GM12878 (cell line): ENCODE results near the gene DIRAS1. TPM values are rescaled to one million over a fixed set of nuclear protein-coding genes. Genes with fewer than 3 reads are reported as not detected.

Experiments
- ATAC-seq: fragments of 200-7000 bp; cut with Tn5 transposase; 3 replicates; pipeline ENCODE4 v1.9.1; 2020; ENCODE audit warnings: mild to moderate bottlenecking, moderate library complexity
- BruUV-seq: library from RNA; stranded (reverse); fragments of 400-500 nt; replicated peaks from 2 replicates; lab custom pipeline; 2021; lab: Mats Ljungman, UMichigan
- CTCF ChIA-PET: fragments of 300-600 bp; sonication (Branson Sonifier 250); formaldehyde crosslinking; extraction: SDS; loops from one replicate; lab custom pipeline; 2021; ENCODE audit warnings: inconsistent platforms; lab: Yijun Ruan, JAX
- POLR2A ChIA-PET: fragments of 350-600 bp; formaldehyde crosslinking; extraction: SDS; loops from one replicate; lab custom pipeline; 2021; ENCODE audit warnings: inconsistent platforms; lab: Charles Lee
- RAD21 ChIA-PET: fragments of 300-600 bp; sonication (Branson Sonifier 250); formaldehyde crosslinking; loops from one replicate; lab custom pipeline; 2023; ENCODE audit warnings: antibody characterized with exemption; ENCODE audit not compliant: unreplicated experiment; lab: Charles Lee
- SMC1A ChIA-PET: fragments of 300-600 bp; sonication (Branson Sonifier 250); formaldehyde crosslinking; loops from one replicate; lab custom pipeline; 2023; ENCODE audit not compliant: unreplicated experiment, uncharacterized antibody; lab: Charles Lee
- DNase-seq: peaks from one replicate; pipeline ENCODE4 v3.0.0-alpha.2; 2011; ENCODE audit warnings: low read depth, low spot score
- FAIRE-seq: peaks from 3 replicates; lab custom pipeline; 2011; peaks lifted over from hg19 to GRCh38; lab: Jason Lieb, UNC
- H2AFZ ChIP-seq: 2 replicates; pipeline ENCODE4 v1.6.0; 2011; ENCODE audit warnings: low read depth, low read length, control low read depth; ENCODE audit not compliant: control insufficient read depth
- H3K27ac ChIP-seq: 2 replicates; pipeline ENCODE4 v1.5.1; 2011; ENCODE audit warnings: control low read depth; ENCODE audit not compliant: control insufficient read depth, insufficient read depth
- H3K27me3 ChIP-seq, 2 experiments: replicated peaks in 1 of 2; 2 replicates each; pipeline versions ENCODE4 v1.6.0 to v1.6.1; 2011; ENCODE audit warnings: low read length in 1 of 2; ENCODE audit not compliant: control insufficient read depth in 2 of 2, insufficient read depth in 2 of 2
- H3K36me3 ChIP-seq, 2 experiments: 2 replicates each; pipeline ENCODE4 v1.5.1; 2011; ENCODE audit warnings: low read length in 1 of 2; ENCODE audit not compliant: control insufficient read depth in 2 of 2, insufficient read depth in 2 of 2
- H3K4me1 ChIP-seq: 2 replicates; pipeline ENCODE4 v1.6.1; 2011; ENCODE audit warnings: mild to moderate bottlenecking, low read length, moderate library complexity, mixed read lengths; ENCODE audit not compliant: control insufficient read depth, insufficient read depth
- H3K4me2 ChIP-seq: 2 replicates; pipeline ENCODE4 v1.6.0; 2011; ENCODE audit warnings: control low read depth; ENCODE audit not compliant: control insufficient read depth, insufficient read depth
- H3K4me3 ChIP-seq: fragments of 200-600 bp; sonication (generic); 2 replicates; pipeline ENCODE4 v1.5.1; 2016
- H3K79me2 ChIP-seq: 2 replicates; pipeline ENCODE4 v1.6.0; 2011; ENCODE audit warnings: low read length; ENCODE audit not compliant: control insufficient read depth, insufficient read depth
- H3K9ac ChIP-seq: 2 replicates; pipeline ENCODE4 v1.8.0; 2011; ENCODE audit warnings: low read length, control low read depth, mixed read lengths; ENCODE audit not compliant: control insufficient read depth, insufficient read depth
- H3K9me3 ChIP-seq: replicated peaks from 3 replicates; pipeline ENCODE4 v1.5.1; 2011; ENCODE audit warnings: mild to moderate bottlenecking, low read length; ENCODE audit not compliant: control insufficient read depth, insufficient read depth
- H4K20me1 ChIP-seq: 2 replicates; pipeline ENCODE4 v1.6.0; 2011; ENCODE audit not compliant: control insufficient read depth, insufficient read depth
- IRF4 ChIP-seq: IDR thresholded peaks from 2 replicates; pipeline ENCODE4 v1.6.1; 2011; ENCODE audit warnings: low read depth, low read length
- MAX ChIP-seq: IDR thresholded peaks from 2 replicates; pipeline ENCODE4 v1.6.1; 2012; ENCODE audit warnings: low read depth, low read length, improper control_type of control experiment
- MEF2A ChIP-seq: IDR thresholded peaks from 2 replicates; pipeline ENCODE4 v1.6.1; 2011; ENCODE audit warnings: low read depth, mild to moderate bottlenecking, low read length, moderate library complexity; ENCODE audit not compliant: insufficient read depth
- MEF2B ChIP-seq: fragments of 450-650 bp; IDR thresholded peaks from 2 replicates; pipeline ENCODE4 v1.6.1; 2018; ENCODE audit warnings: mild to moderate bottlenecking, moderate library complexity; ENCODE audit not compliant: partially characterized antibody, poor library complexity, severe bottlenecking
- MXI1 ChIP-seq: fragments of 150-350 bp; IDR thresholded peaks from 2 replicates; pipeline ENCODE4 v1.6.1; 2011; ENCODE audit warnings: low read depth, mild to moderate bottlenecking, inconsistent platforms, low read length, improper control_type of control experiment
- PRDM15 ChIP-seq: fragments of 450-650 bp; formaldehyde crosslinking; IDR thresholded peaks from 2 replicates; pipeline ENCODE4 v1.4.0; 2020; ENCODE audit warnings: mild to moderate bottlenecking, moderate library complexity
- RAD51 ChIP-seq: fragments of 450-650 bp; IDR thresholded peaks from 2 replicates; pipeline ENCODE4 v1.6.1; 2016; ENCODE audit warnings: moderate library complexity, mild to moderate bottlenecking, inconsistent platforms
- RUNX3 ChIP-seq: IDR thresholded peaks from 2 replicates; pipeline ENCODE4 v1.6.1; 2012; ENCODE audit warnings: low read length, inconsistent platforms
- SPI1 ChIP-seq: IDR thresholded peaks from 2 replicates; pipeline ENCODE4 v1.6.1; 2011; ENCODE audit warnings: low read depth, mild to moderate bottlenecking, low read length, moderate library complexity, borderline replicate concordance; ENCODE audit not compliant: insufficient read depth
- SREBF1 ChIP-seq: IDR thresholded peaks from 2 replicates; pipeline ENCODE4 v1.6.1; 2012; ENCODE audit warnings: mild to moderate bottlenecking, low read length
- TBL1XR1 ChIP-seq: IDR thresholded peaks from 2 replicates; pipeline ENCODE4 v1.6.1; 2012; ENCODE audit warnings: low read depth, low read length, improper control_type of control experiment
- TCF3 ChIP-seq: IDR thresholded peaks from 2 replicates; pipeline ENCODE4 v1.6.1; 2012; ENCODE audit warnings: low read depth, mild to moderate bottlenecking, low read length, borderline replicate concordance; ENCODE audit not compliant: insufficient read depth
- WRNIP1 ChIP-seq: IDR thresholded peaks from 2 replicates; pipeline ENCODE4 v1.6.1; 2011; ENCODE audit warnings: low read depth, low read length, improper control_type of control experiment, borderline replicate concordance
- ZBTB40 ChIP-seq: fragments of 450-650 bp; IDR thresholded peaks from 2 replicates; pipeline ENCODE4 v1.6.1; 2016; ENCODE audit warnings: mild to moderate bottlenecking, moderate library complexity, borderline replicate concordance
- WGBS: methylation state at CpG from one replicate; pipeline ENCODE4 v1.1.6; 2016; ENCODE audit warnings: low lambda C conversion rate; ENCODE audit not compliant: insufficient replicate concordance, insufficient coverage; ENCODE audit errors: missing lambda C conversion rate; 5-methylcytosine and 5-hydroxymethylcytosine counted together
- in situ Hi-C: fragments of 300-500 bp; cut with MboI; formaldehyde crosslinking; loops from 9 replicates; pipeline ENCODE4 v1.14.3; 2018; ENCODE audit warnings: mixed read lengths
- intact Hi-C: fragments of 100-400 bp; cut with micrococcal nuclease; formaldehyde crosslinking; loops from one replicate; pipeline ENCODE4 v1.14.2; 2022; ENCODE audit not compliant: unreplicated experiment
- polyA plus RNA-seq, 11 experiments: library from polyadenylated mRNA; depleted of rRNA in 4 of 11; unstranded in 6 of 11; stranded (reverse) in 5 of 11; fragments of >200 nt; fragmentation: Nextera tagmentation in 4 of 11; fragmentation: Illumina TruSeq in 1 of 11; extraction: Ambion mirVana in 4 of 11; extraction: Trizol in 1 of 11; gene quantifications; 1 replicate in 1 of 11; 2 replicates in 10 of 11; pipeline versions ENCODE4 v1.2.1 to v1.2.3, GENCODE V29; 2011 to 2016; ENCODE audit warnings: inconsistent platforms in 2 of 11, missing spikeins in 2 of 11, low read depth in 1 of 11
- total RNA-seq, 4 experiments: library from RNA; depleted of rRNA in 3 of 4; stranded (reverse); fragments of >200 nt in 3 of 4; fragmentation: Illumina TruSeq in 1 of 4; extraction: Trizol in 1 of 4; gene quantifications; 2 replicates each; pipeline versions ENCODE4 v1.2.1 to v1.2.3, GENCODE V29; 2013 to 2021

DIRAS1 gene
- total and polyA plus RNA-seq, 10 of the 15 experiments (the other 5 are each of a cell fraction or from before 2014, with no cell fraction given), result 0.04 to 0.18 (median 0.08) TPM; not detected in 3

GRCh38 chr19:2747349-2747748 lies 26.2 kb upstream of the DIRAS1 start:
- in situ Hi-C loops, result loop anchor here (5.0 kb wide), 1 partner anchor 100 kb away; no protein-coding TSS in a partner anchor
- DNase-seq, result peak; percentile 42
- peak; percentile 53 for ATAC-seq

More at GRCh38 chr19:2747349-2747748, 26.2 kb upstream of the DIRAS1 start:
- TF ChIP-seq RAD51, result no peak
- no peak for TF ChIP-seq SPI1
- peak; percentile 33; the same call in 1 of the 2 replicates for TF ChIP-seq RUNX3
- TF ChIP-seq MEF2A, result peak; percentile 78; the same call in 1 of the 2 replicates
- no peak for TF ChIP-seq IRF4
- TF ChIP-seq ZBTB40, result peak; percentile 86
- no peak for TF ChIP-seq MXI1
- TF ChIP-seq WRNIP1, result no peak
- no peak for TF ChIP-seq TCF3
- no peak for TF ChIP-seq SREBF1
- TF ChIP-seq PRDM15 (CRISPR knock-in tag), result no peak
- no peak for TF ChIP-seq MAX
- TF ChIP-seq TBL1XR1, result peak; percentile 39; the same call in 1 of the 2 replicates
- peak; percentile 62 for TF ChIP-seq MEF2B
- H3K4me3 ChIP-seq, result no peak overlapping the region; the same call in 1 of the 2 replicates
- H3K9ac ChIP-seq, result no peak overlapping the region
- no peaks in the 10 kb centered on the region for H3K27me3 ChIP-seq
- H3K4me2 ChIP-seq, result 0 out of 2 replicates have a peak overlapping the region, but pooled peaks have one; percentile 38
- H3K36me3 ChIP-seq, result no peaks in the 10 kb centered on the region
- no TSS peak for BruUV-seq
- intact Hi-C loops, result loop anchor here (5.0 to 10.0 kb wide), 3 partner anchors 35 to 283 kb away; partner anchors contain the start of genes GNG7 and SGTA
- POLR2A ChIA-PET, result no interaction called here
- H2AFZ ChIP-seq, result no peak overlapping the region
- CTCF ChIA-PET, result interaction anchor here (0.6 to 6.0 kb wide), 4 partner anchors 37 to 367 kb away, joined by 3 to 125 read pairs (median 3); no protein-coding TSS in a partner anchor
- peaks cover 17% of the 10 kb centered on the region for H3K4me1 ChIP-seq
- SMC1A ChIA-PET, result interaction anchor here (3.4 kb wide), 1 partner anchor 99 kb away, joined by 20 read pairs; no protein-coding TSS in a partner anchor
- RAD21 ChIA-PET, result interaction anchor here (0.9 to 3.5 kb wide), 3 partner anchors 12 to 99 kb away, joined by 3 to 45 read pairs (median 5); no protein-coding TSS in a partner anchor
- WGBS, result under 1% methylated on average over 7 of the region's 7 CpGs
- no peaks in the 10 kb centered on the region for H3K79me2 ChIP-seq
- no peaks in the 10 kb centered on the region for H3K9me3 ChIP-seq
- FAIRE-seq, result no peak
- H4K20me1 ChIP-seq, result no peaks in the 10 kb centered on the region
- H3K27ac ChIP-seq, result no peak overlapping the region
